AG10803 (cell line): Measurements from ENCODE around the gene FAM78A.
A peak's percentile ranks its signal among the peaks of the same experiment; 100 is the strongest.

Source experiments
- DNase-seq: peaks from one replicate; pipeline ENCODE4 v3.0.0; 2010; ENCODE audit warnings: low read depth
- H3K4me3 ChIP-seq: 2 replicates; pipeline ENCODE4 v1.5.1; 2011; ENCODE audit warnings: mild to moderate bottlenecking, low read length, control low read depth
- CTCF ChIP-seq: conservative IDR thresholded peaks from 2 replicates; pipeline ENCODE4 v1.5.1; 2011; ENCODE audit warnings: mild to moderate bottlenecking, low read length, control low read depth, inconsistent platforms

Gene FAM78A

GRCh38 chr9:131276094-131276888 lies at the start of gene FAM78A:
TSS of gene FAM78A (minus strand) at chr9:131276510. CDS start at chr9:131276179, 331 bp downstream.
- no peak for TF ChIP-seq CTCF
- peak; percentile 16 for DNase-seq
- no peak within 1 kb of the TSS; the same call in 1 of the 2 replicates for H3K4me3 ChIP-seq

GRCh38 chr9:131324736-131325679 lies 48.7 kb upstream of the FAM78A start:
- DNase-seq = no peak
- no peak for TF ChIP-seq CTCF
- no peak overlapping the region for H3K4me3 ChIP-seq

DNA sequence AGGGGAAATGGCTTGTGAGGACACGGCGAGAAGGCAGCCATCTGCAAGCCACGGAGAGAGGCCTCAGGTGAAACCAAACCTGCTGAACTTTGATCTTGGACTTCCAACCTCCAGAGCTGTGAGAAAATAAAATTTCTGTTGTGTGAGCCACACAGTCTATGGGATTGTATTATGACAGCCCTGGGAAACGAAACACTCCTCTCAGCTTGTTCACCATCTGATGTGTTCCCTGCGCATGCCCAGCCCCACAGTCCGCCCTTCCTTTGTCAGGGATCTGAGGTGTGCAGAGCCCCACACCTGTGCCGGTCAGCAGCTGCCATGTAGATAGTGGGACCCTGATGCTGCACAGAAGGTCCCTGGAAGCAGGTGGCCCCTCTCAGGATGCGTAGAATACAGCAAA lies 47.3 kb upstream of the FAM78A start:
- no peak for DNase-seq
- no peak overlapping the region for H3K4me3 ChIP-seq
- no peak for TF ChIP-seq CTCF

DNA sequence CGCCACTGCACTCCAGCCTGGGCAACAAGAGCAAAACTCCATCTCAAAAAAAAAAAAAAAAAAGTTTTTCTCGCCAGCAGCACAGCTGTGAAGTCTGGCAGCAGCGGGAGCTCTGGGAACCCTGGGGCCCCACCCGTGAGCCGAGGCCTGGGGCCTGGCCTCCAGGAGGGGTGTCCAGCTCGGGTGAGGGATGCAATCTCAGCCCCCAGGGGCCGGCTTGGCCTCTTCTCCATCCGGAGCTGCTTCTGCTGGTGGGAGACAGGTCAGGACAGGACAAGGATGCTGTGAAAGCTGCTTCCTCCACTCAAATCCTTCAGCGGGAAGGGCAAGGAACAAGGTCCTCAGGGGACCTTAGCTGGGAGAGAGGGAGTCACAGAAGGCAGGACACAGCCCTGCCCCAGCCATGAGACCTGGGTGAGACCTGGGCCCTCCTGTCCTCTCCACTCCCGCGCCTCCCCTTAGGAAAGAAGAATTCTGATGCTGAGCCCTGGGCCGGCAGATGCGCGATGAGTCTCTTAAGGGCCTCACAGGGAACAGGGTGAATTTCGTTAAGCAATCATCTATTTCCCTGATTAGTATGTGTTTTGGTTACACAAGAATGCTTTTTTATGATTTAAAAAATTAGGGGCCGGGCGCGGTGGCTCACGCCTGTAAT lies 43.8 kb upstream of the FAM78A start:
- peak; percentile 21 for DNase-seq
- no peak overlapping the region for H3K4me3 ChIP-seq
- no peak for TF ChIP-seq CTCF

DNA sequence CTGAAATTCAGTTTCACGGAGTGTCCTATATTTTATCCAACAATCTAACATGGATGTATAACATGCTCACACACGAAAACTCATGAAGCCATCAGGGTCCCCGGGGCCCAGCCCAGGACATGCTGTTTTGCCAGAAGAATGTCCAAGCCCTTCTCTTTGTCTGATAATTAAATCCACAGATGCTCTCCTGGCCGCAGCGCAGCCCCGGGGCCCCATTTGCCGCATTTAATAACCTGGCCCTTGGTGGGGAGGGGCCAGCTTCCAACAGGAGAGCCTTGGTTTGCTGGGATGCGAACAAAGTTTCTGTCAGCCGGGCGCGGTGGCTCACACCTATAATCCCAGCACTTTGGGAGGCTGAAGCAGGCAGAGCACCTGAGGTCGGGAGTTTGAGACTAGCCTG lies 43.2 kb upstream of the FAM78A start:
- H3K4me3 ChIP-seq = no peak overlapping the region
- TF ChIP-seq CTCF = no peak
- DNase-seq = no peak

- TF ChIP-seq CTCF = no peak
- peak; percentile 40 for DNase-seq
- no peak overlapping the region for H3K4me3 ChIP-seq
Observed at GRCh38 chr9:131318231-131319085, 42.1 kb upstream of the FAM78A start.
